GM06990 (cell line): ENCODE measurements around the gene DSCAML1.

Source experiments
- DNase-seq: peaks from one replicate; pipeline ENCODE4 v3.0.0-alpha.2; 2011; ENCODE audit not compliant: insufficient read length; ENCODE audit errors: extremely low read depth
- H3K27me3 ChIP-seq: replicated peaks from 2 replicates; pipeline ENCODE4 v1.6.0; 2011; ENCODE audit warnings: low read length; ENCODE audit not compliant: control insufficient read depth, insufficient read depth
- H3K36me3 ChIP-seq: 2 replicates; pipeline ENCODE4 v1.5.1; 2011; ENCODE audit warnings: low read length; ENCODE audit not compliant: control insufficient read depth, insufficient read depth
- H3K4me3 ChIP-seq: replicated peaks from 2 replicates; pipeline ENCODE4 v1.5.1; 2011; ENCODE audit warnings: low read depth, mild to moderate bottlenecking, control low read depth, low read length
- TF ChIP-seq, protein P1 (sequence below): IDR thresholded peaks from 2 replicates; pipeline ENCODE4 v1.5.1; 2011; ENCODE audit warnings: low read length, control low read depth, mild to moderate bottlenecking, inconsistent platforms; ENCODE audit not compliant: insufficient read depth, poor library complexity, severe bottlenecking

Gene DSCAML1

GRCh38 chr11:117535850-117536411 is 261.1 kb downstream of the DSCAML1 start:
- Histone ChIP-seq H3K27me3 (peaks cover 3% of the 10 kb centered on the region), H3K36me3 (no peaks in the 10 kb centered on the region), H3K4me3 (no peak overlapping the region)
- no peak for DNase-seq
- TF ChIP-seq, protein P1, sequence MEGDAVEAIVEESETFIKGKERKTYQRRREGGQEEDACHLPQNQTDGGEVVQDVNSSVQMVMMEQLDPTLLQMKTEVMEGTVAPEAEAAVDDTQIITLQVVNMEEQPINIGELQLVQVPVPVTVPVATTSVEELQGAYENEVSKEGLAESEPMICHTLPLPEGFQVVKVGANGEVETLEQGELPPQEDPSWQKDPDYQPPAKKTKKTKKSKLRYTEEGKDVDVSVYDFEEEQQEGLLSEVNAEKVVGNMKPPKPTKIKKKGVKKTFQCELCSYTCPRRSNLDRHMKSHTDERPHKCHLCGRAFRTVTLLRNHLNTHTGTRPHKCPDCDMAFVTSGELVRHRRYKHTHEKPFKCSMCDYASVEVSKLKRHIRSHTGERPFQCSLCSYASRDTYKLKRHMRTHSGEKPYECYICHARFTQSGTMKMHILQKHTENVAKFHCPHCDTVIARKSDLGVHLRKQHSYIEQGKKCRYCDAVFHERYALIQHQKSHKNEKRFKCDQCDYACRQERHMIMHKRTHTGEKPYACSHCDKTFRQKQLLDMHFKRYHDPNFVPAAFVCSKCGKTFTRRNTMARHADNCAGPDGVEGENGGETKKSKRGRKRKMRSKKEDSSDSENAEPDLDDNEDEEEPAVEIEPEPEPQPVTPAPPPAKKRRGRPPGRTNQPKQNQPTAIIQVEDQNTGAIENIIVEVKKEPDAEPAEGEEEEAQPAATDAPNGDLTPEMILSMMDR, result no peak

DNA sequence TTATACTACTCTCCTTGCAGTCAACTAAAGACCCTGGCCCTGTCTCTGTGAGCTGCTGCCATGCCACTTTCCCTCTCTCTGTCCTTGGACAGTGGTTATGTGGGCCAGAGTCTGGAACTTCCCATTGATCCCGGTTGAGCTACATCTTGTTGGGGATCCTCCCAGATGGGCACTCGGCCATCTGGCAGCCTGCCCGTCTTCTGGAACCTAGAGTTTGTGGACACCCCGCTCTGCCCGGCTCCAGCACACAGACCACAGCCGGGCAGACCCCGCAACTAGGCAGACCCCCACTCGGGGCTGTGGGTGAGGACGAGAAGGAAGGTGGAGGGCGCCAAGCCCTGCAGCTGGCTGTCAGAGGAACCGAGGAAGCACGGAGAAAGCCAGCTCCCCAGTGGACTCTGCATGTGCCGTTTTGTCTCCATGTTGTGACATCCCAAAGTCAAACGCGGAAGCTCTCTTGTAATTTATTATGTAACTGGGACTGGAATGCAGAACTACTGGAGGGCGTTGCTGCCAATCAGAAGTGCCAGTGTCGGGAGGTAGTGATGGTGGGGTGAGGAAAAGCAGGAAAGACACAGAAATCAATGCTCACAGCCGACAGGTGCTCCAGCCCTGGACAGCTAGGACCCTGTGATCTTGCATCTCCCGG is 261.7 kb downstream of the DSCAML1 start:
- no peak overlapping the region for H3K4me3 ChIP-seq
- TF ChIP-seq, protein P1, result no peak
- peaks cover 3% of the 10 kb centered on the region for H3K27me3 ChIP-seq
- H3K36me3 ChIP-seq, result no peaks in the 10 kb centered on the region
- DNase-seq, result no peak

GRCh38 chr11:117532568-117532967 is 264.4 kb downstream of the DSCAML1 start:
- peaks cover 3% of the 10 kb centered on the region for H3K27me3 ChIP-seq
- TF ChIP-seq, protein P1, result no peak
- no peaks in the 10 kb centered on the region for H3K36me3 ChIP-seq
- DNase-seq, result no peak
- no peak overlapping the region for H3K4me3 ChIP-seq

DNA sequence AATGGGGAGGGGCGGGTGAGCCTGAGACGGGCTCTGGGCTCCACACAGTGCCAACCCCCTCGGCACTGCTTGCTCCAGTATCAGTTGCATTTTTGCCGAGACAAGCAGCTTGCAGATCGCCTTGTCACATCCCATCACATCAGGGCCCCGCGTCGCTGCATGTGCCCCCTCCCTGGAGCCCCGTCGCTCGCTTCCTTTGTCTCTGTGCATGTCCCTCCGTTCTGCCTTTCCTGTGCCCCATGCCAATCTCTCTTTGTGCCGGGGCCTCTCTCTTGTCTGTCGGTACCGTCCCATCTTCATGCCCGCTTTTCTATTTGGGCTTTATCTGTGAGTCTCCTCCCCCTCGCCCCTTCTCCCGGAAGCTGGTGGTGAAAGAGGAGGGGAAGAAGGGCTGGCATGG is 267.2 kb downstream of the DSCAML1 start:
- H3K27me3 ChIP-seq, result peaks cover 3% of the 10 kb centered on the region
- no peak for DNase-seq
- no peak overlapping the region for H3K4me3 ChIP-seq
- TF ChIP-seq, protein P1, result no peak
- no peaks in the 10 kb centered on the region for H3K36me3 ChIP-seq

DNA sequence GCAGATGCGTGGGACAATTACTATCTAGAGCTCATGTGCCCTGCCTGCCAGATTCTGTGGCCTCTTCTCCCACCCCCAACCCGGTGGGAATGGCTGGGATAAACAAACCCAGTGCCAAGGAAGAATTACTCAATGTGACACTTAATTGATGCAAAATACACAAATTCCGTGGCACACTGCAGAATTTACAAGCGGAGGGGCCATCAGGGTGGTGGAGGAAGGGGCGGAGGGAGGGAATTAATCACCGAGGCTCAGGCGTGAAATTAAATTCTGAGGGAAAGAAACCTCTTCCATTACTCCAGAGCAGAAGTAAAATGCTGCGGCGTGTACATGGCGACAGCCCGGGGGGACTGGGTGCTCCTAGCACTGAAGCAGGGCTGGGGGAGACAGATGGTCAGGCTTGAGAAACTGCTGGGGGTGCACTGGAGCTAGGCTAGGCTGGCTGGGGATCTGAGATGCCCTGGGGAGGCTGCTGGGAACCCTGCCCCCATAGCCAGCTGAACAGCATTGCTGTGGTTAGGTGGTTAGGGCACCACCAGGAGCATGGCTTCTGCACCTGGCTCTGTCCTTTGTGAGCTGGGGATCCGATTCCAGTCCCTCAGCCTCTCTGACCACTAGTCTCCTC is 268.8 kb downstream of the DSCAML1 start:
- TF ChIP-seq, protein P1, result no peak

More for the DNA sequence above, 268.8 kb downstream of the DSCAML1 start:
- DNase-seq, result no peak
- no peaks in the 10 kb centered on the region for H3K36me3 ChIP-seq
- peaks cover 2% of the 10 kb centered on the region for H3K27me3 ChIP-seq
- no peak overlapping the region for H3K4me3 ChIP-seq
